ENCODE measurements around the gene KCNG1.

KCNG1 gene

DNA sequence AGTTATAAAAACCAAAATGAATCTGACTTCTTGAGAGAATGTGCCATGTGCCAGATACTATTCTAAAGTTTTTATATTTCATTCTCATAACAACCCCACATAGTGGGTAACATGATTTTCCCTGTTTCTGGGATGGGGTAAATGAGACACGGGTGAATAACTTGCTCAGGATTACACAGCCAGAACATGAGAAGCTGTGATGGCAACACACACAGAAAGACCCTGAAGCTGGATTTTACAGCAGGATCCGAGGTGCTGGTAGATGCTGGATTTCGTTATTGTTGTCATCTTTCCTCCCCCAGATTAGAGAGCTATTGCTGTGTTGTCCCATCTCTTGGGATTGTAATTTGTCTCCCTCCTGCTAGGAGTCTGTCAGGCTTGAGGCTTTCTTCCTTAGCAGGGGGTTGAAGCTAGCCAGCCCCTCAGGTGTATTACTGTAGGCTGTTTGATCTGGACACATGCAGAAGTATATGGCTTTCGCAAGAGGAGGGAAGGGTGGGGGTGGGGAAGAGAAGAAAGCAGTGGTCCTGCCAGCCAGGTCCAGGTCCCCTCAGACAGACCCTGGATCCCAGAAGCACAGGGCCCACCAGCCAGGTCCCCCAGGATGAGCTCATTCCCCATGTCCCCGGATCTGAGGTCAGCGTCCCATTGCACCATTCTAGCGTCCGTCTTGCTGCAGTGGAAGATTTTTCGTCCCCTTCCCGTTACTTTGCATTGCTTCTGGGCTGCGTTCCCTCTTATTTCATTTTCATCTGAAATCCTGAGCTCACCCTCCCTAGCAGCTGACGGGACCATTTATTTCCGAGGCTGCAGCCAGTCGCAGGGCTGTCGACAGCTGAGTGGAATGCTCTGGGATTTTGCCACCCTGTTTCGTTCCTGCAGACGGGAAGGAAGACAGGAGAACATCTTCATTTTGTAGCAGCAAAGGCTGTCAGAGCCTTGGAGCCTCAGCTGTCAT, 7.3 kb upstream of the KCNG1 start:
- TF ChIP-seq, protein P1, sequence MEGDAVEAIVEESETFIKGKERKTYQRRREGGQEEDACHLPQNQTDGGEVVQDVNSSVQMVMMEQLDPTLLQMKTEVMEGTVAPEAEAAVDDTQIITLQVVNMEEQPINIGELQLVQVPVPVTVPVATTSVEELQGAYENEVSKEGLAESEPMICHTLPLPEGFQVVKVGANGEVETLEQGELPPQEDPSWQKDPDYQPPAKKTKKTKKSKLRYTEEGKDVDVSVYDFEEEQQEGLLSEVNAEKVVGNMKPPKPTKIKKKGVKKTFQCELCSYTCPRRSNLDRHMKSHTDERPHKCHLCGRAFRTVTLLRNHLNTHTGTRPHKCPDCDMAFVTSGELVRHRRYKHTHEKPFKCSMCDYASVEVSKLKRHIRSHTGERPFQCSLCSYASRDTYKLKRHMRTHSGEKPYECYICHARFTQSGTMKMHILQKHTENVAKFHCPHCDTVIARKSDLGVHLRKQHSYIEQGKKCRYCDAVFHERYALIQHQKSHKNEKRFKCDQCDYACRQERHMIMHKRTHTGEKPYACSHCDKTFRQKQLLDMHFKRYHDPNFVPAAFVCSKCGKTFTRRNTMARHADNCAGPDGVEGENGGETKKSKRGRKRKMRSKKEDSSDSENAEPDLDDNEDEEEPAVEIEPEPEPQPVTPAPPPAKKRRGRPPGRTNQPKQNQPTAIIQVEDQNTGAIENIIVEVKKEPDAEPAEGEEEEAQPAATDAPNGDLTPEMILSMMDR (IDR thresholded peaks at IDR 0.05; ENCODE audit: low read depth, low read length) = no peak
- TF ChIP-seq POLR2A (IDR thresholded peaks at IDR 0.05; ENCODE audit: extremely low read depth, insufficient read length) (no peak), MYC (IDR thresholded peaks at IDR 0.05; ENCODE audit: low read depth, low read length) (no peak)
- TF ChIP-seq, protein P2, sequence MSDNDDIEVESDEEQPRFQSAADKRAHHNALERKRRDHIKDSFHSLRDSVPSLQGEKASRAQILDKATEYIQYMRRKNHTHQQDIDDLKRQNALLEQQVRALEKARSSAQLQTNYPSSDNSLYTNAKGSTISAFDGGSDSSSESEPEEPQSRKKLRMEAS (IDR thresholded peaks at IDR 0.05; ENCODE audit: low read depth, low read length) = no peak
- no peak for DNase-seq (ENCODE audit: low read depth)
- H3K4me3 ChIP-seq (ENCODE audit: low read depth, low read length) = no peak overlapping the region

DNA sequence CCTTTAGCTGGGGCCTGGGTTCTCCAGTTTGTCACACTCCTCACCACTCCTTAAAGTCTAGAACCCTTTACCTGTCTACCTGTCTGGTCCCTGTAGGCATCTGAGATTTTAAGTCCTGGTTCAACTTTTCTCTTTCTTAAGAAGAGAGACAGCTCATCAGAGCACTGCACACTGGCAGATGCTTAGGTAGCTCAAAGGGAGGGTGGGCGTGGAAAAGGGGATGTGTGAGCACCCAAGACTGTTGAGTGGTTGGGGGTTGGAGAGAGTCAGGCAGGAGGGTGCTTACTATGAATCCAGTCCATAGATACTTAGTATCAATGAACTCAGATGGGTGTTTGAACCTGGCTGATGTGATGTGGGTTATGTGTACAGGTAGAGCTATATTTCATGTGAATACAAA, 6.6 kb upstream of the KCNG1 start:
- H3K4me3 ChIP-seq (ENCODE audit: low read depth, low read length) = no peak overlapping the region
- no peak for DNase-seq (ENCODE audit: low read depth)
- TF ChIP-seq, protein P1 (IDR thresholded peaks at IDR 0.05; ENCODE audit: low read depth, low read length) = no peak
- TF ChIP-seq, protein P2 (IDR thresholded peaks at IDR 0.05; ENCODE audit: low read depth, low read length) = no peak
- TF ChIP-seq MYC (IDR thresholded peaks at IDR 0.05; ENCODE audit: low read depth, low read length) = no peak
- no peak for TF ChIP-seq POLR2A (IDR thresholded peaks at IDR 0.05; ENCODE audit: extremely low read depth, insufficient read length)

DNA sequence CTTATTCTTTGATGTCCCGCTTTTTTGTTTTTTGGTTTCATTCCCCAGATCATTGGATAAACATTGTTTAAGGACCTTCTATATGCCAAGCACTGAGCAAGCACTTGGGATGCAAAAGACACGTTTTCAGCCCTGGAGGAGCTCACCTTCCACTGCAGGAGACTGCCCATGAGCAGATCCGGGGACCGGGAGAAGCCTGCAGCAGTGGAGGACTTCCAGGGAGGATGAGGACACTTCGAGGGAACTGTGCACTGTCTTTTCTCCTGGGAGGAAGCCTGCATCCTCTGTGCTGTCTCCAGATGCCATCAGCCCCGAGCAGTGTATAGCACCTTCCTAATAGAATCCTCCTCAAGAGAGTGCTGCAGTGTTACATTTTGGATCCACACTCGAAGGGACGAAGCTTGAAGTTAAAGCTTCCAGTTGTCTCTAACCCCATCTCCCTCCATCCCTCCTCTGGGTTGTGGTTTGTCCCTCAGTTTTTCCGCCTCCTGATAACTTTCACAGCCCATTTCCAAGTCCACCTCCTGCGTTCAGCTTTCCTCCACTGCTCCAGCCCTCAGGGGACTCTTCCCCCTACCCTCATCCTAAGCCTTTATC, 5.8 kb upstream of the KCNG1 start:
- TF ChIP-seq, protein P2 (IDR thresholded peaks at IDR 0.05; ENCODE audit: low read depth, low read length) = no peak
- no peak for TF ChIP-seq POLR2A (IDR thresholded peaks at IDR 0.05; ENCODE audit: extremely low read depth, insufficient read length)
- TF ChIP-seq, protein P1 (IDR thresholded peaks at IDR 0.05; ENCODE audit: low read depth, low read length) = no peak
- TF ChIP-seq MYC (IDR thresholded peaks at IDR 0.05; ENCODE audit: low read depth, low read length) = no peak
- no peak for DNase-seq (ENCODE audit: low read depth)
- no peak overlapping the region for H3K4me3 ChIP-seq (ENCODE audit: low read depth, low read length)

DNA sequence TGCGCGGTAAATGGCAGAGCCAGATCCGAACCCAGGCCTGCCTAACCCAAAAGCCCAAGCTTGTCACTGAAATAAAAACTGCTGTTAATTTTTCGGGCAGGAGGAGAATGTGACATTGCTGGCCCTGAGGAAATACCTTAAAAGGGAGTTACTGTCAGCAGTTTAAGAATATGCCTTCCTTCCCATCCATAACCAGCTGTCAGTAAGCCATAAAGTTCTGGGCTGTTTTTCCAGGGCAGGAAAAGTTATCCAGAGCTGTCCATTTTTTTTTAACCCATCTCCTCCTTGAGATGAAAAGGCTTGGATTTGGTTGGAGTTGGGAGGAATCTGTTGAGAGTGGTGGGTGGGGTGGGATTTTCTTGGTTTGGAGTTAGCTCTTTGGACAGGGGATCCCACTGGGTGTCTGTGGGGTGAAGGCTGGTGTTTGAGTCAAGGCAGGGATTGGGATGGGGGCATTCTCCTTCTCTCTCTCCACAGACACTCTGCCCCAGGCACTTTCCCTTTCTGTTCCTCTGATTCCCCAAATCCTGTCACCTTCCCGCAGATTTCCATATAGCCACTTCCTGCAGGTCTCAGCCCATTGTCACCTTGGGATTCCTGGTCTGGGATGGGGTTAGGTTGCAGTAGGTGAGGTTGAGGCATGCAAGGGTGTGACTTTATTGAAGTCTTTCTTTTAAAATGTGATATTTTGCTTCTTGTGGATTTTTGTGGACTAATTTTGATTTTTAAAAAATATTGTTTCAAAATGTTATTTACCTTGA, 4.3 kb upstream of the KCNG1 start:
- TF ChIP-seq MYC (IDR thresholded peaks at IDR 0.05; ENCODE audit: low read depth, low read length) (no peak), POLR2A (IDR thresholded peaks at IDR 0.05; ENCODE audit: extremely low read depth, insufficient read length) (no peak)
- TF ChIP-seq, protein P2 (IDR thresholded peaks at IDR 0.05; ENCODE audit: low read depth, low read length) = no peak
- TF ChIP-seq, protein P1 (IDR thresholded peaks at IDR 0.05; ENCODE audit: low read depth, low read length) = no peak
- no peak for DNase-seq (ENCODE audit: low read depth)
- no peak overlapping the region for H3K4me3 ChIP-seq (ENCODE audit: low read depth, low read length)

DNA sequence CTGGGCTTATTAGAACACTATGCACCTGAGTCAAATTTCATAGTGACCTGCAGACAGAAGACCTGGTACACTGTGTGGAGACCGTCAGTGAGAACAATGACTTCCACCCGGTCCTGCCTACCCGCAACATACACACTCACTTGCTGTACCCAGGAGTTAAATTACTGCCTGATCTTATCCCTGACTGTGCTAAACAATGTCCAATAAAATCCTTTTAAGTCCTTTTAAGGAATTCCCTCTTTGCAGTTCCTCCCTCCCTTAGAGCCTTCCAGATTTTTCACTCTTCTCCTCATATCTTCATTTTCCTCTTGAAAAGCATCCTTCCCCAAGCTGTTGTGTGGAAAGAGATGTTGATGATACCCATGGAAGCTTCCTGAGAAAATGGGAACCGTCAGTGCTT, 3.4 kb upstream of the KCNG1 start:
- no peak overlapping the region for H3K4me3 ChIP-seq (ENCODE audit: low read depth, low read length)
- TF ChIP-seq, protein P1 (IDR thresholded peaks at IDR 0.05; ENCODE audit: low read depth, low read length) = no peak
- TF ChIP-seq POLR2A (IDR thresholded peaks at IDR 0.05; ENCODE audit: extremely low read depth, insufficient read length) = no peak
- no peak for TF ChIP-seq MYC (IDR thresholded peaks at IDR 0.05; ENCODE audit: low read depth, low read length)
- TF ChIP-seq, protein P2 (IDR thresholded peaks at IDR 0.05; ENCODE audit: low read depth, low read length) = no peak
- DNase-seq (ENCODE audit: low read depth) = no peak

Measured in NB4 (cell line).